Skin of body (tissue), 2 donors: Measurements from ENCODE around the gene CD48. TPM values are rescaled to one million over a fixed set of nuclear protein-coding genes. Genes with fewer than 3 reads are reported as not detected.

ENCODE experiments used
- DNase-seq: peaks from one replicate; lab custom pipeline; 2025; lab: John Stamatoyannopoulos, UW
- total RNA-seq: library from RNA; depleted of rRNA; stranded (reverse); fragments of >200 nt; gene quantifications from one replicate; pipeline ENCODE4 v1.2.3, GENCODE V29; 2014

CD48 gene
- total RNA-seq, 1 donor from 2014 or later, result 8.2 TPM

- no peak for DNase-seq
These were observed 76.8 kb downstream of the CD48 start for GRCh38 chr1:160634543-160635491.

DNA sequence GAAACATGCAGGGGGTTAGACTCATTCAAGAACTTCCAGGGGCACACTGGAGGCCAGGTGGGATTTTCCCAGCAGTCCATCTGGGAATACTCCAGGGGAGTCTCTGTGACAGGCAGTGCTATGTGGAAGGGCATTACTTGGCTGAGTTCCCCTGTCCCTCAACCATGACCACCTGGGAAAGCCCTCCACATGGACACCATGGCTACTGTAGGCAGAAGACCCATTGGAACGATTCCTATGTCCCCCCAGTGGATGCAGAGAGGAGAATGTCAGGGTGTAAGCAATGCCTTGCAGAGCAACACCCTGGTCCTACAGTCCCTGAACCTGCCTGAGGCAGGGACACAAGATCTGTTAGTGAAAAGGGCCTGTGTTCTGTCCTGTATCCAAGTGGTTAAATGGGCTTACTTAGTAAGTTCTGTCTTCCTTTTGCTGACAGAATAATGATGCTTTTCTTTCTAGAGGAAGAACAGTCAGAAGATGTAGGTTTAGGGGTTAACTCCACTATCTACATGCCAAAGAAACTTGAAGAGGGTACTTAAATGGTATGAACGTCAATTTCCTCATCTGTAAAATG, 78.2 kb downstream of the CD48 start:
- no peak for DNase-seq

- no peak for DNase-seq
These were observed 79.5 kb downstream of the CD48 start for GRCh38 chr1:160631983-160632625.

GRCh38 chr1:160630523-160631451, 80.8 kb downstream of the CD48 start:
- DNase-seq, result no peak

DNA sequence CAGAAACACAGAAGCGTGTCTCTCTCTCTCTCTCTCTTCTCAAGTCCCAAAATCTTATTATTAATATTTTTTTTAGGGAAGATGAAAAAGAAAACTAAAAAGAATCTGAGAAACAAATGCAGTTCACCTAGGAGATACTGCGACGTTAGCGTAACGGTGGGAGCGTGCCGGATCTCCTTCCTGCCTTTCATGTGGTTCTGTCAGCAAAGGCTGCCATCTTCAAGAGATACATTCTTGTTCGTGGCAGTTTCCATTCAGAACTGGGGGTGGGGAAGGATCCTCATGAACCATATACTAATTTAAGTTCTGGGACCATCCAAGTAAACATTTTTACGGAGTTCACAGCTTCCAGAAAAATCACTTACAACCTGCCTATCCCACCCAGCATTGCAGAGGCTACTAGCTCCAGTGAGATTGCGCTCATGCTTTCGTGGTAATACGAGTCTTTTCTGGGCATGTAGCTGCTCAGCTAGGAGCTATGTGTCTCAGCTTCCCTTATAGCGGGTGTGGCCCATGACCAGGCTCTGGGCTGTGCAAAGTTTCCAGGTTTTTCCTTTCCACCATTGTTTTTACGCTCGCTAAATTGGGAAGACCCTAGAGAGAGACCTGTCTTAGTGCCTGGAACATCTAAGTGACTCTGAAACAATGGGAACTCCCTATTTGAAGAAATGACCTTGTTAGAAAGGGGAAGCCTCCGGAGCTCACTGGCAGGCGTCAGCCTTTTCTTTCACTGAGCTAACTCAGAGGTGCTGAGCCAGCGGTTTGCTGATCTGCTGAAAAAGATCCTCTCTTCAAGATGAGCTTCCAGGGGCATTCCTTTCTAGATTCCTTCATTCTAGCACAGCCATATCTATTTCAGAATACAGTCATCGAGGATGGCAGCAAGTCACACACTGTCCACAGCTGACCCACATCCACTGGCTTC, 82.1 kb downstream of the CD48 start:
- DNase-seq, result no peak

DNA sequence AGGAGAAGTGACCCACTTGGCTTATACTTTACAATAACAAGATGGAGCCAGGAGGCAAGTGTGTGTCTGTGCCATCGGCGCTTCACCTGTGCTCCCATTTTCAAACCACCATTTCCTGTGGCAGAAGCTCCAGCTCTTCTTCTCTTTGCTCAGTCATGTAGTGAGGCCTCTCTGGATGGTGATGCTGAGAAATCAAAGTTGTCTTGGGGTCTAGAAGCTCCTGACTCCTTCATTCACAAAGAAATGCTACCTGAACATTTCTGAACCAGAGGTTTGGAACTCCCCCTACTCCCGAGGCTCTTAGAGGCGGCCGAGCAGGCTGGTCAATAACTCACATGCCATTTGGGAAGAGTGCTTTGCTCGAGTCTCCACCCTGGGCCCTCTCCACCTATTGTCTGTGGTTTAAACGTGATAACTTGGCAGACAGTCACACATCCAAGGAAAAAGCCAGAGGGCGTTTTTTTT, 82.8 kb downstream of the CD48 start:
- DNase-seq, result no peak

Other genes with a start within 250 kb of the CD48 start
- gene SLAMF6, start 188.6 kb downstream of the CD48 start, total RNA-seq, result 0.39 TPM
- gene CD84, start 132.3 kb downstream of the CD48 start, total RNA-seq, result 3.8 TPM
- 0.20 TPM for gene SLAMF1, start 64.8 kb downstream of the CD48 start, total RNA-seq
- 0.49 TPM for gene SLAMF7, start 27.4 kb upstream of the CD48 start, total RNA-seq
- 0.89 TPM for gene LY9, start 84.4 kb upstream of the CD48 start, total RNA-seq
- gene CD244, start 151.1 kb upstream of the CD48 start, total RNA-seq, result 0.49 TPM
- 0.49 TPM for gene ITLN1, start 173.4 kb upstream of the CD48 start, total RNA-seq
- gene ITLN2, start 243.0 kb upstream of the CD48 start, total RNA-seq, result not detected